Panc1 (cell line): ENCODE results near the gene CDK4.

Source experiments
- POLR2AphosphoS5 ChIP-seq: IDR thresholded peaks from 2 replicates; pipeline ENCODE4 v1.6.1; 2012; ENCODE audit warnings: mild to moderate bottlenecking, low read depth, low read length, moderate library complexity
- SIN3A ChIP-seq: IDR thresholded peaks from 2 replicates; pipeline ENCODE4 v1.6.1; 2012; ENCODE audit warnings: low read depth, mild to moderate bottlenecking, low read length, moderate library complexity, borderline replicate concordance; ENCODE audit not compliant: insufficient read depth
- TCF7L2 ChIP-seq: IDR thresholded peaks from 2 replicates; pipeline ENCODE4 v1.6.1; 2011; ENCODE audit warnings: mild to moderate bottlenecking, low read depth, low read length, inconsistent platforms
- TF ChIP-seq, protein P1 (sequence below): fragments of 450-650 bp; IDR thresholded peaks from 2 replicates; pipeline ENCODE4 v1.5.1; 2017; ENCODE audit warnings: mild to moderate bottlenecking
- TF ChIP-seq, protein P2 (sequence below), 2 experiments: IDR thresholded peaks; 2 replicates each; pipeline ENCODE4 v1.6.1; 2011 to 2012; ENCODE audit warnings: low read depth in 2 of 2, control low read depth in 1 of 2, low read length in 1 of 2, mild to moderate bottlenecking in 1 of 2, moderate library complexity in 1 of 2; ENCODE audit not compliant: insufficient read depth in 1 of 2

DNA sequence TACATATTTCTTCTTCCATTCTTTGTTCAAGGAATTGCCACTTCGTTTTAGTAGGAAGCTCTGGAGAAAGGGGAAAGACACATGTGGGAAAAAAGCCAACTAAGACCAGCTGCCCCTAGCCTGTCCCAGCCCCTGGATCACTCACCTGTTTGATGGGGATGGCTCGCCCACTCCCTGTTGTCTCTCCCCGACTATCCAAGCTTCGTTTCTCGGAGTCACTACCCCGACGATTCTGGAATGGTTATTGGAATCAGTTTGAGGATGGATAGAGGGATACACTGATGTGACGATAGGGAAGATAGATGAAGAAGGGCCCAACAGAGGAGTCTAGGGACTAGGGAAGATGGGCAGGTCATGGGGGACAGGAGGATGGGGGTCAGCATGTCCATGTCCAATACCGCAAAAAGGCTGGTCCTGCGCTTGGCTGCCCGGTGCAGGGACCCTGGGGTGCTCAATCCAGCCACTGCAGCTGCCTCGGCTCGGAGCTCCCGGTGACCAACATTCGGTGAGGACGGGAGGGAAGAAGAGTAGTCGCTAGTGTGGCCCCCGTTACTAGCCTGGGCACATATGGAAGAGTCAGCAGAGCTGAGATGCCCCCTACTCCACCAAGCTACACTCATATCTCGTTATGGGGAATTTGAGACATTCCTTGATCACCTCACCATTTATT lies 20.6 kb downstream of the CDK4 start:
- TF ChIP-seq, protein P1, sequence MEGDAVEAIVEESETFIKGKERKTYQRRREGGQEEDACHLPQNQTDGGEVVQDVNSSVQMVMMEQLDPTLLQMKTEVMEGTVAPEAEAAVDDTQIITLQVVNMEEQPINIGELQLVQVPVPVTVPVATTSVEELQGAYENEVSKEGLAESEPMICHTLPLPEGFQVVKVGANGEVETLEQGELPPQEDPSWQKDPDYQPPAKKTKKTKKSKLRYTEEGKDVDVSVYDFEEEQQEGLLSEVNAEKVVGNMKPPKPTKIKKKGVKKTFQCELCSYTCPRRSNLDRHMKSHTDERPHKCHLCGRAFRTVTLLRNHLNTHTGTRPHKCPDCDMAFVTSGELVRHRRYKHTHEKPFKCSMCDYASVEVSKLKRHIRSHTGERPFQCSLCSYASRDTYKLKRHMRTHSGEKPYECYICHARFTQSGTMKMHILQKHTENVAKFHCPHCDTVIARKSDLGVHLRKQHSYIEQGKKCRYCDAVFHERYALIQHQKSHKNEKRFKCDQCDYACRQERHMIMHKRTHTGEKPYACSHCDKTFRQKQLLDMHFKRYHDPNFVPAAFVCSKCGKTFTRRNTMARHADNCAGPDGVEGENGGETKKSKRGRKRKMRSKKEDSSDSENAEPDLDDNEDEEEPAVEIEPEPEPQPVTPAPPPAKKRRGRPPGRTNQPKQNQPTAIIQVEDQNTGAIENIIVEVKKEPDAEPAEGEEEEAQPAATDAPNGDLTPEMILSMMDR, result no peak
- TF ChIP-seq, protein P2, sequence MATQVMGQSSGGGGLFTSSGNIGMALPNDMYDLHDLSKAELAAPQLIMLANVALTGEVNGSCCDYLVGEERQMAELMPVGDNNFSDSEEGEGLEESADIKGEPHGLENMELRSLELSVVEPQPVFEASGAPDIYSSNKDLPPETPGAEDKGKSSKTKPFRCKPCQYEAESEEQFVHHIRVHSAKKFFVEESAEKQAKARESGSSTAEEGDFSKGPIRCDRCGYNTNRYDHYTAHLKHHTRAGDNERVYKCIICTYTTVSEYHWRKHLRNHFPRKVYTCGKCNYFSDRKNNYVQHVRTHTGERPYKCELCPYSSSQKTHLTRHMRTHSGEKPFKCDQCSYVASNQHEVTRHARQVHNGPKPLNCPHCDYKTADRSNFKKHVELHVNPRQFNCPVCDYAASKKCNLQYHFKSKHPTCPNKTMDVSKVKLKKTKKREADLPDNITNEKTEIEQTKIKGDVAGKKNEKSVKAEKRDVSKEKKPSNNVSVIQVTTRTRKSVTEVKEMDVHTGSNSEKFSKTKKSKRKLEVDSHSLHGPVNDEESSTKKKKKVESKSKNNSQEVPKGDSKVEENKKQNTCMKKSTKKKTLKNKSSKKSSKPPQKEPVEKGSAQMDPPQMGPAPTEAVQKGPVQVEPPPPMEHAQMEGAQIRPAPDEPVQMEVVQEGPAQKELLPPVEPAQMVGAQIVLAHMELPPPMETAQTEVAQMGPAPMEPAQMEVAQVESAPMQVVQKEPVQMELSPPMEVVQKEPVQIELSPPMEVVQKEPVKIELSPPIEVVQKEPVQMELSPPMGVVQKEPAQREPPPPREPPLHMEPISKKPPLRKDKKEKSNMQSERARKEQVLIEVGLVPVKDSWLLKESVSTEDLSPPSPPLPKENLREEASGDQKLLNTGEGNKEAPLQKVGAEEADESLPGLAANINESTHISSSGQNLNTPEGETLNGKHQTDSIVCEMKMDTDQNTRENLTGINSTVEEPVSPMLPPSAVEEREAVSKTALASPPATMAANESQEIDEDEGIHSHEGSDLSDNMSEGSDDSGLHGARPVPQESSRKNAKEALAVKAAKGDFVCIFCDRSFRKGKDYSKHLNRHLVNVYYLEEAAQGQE (IDR thresholded peaks at IDR 0.05; ENCODE audit: insufficient read depth in 1 of 2, low read depth in 2 of 2, low read length in 1 of 2), result no peak
- TF ChIP-seq POLR2AphosphoS5, result no peak
- TF ChIP-seq SIN3A, result no peak
- no peak for TF ChIP-seq TCF7L2
